Mononuclear cell (primary cell): ENCODE data around the gene LFNG. TPM values are rescaled to one million over a fixed set of nuclear protein-coding genes. Genes with fewer than 3 reads are reported as not detected.

ENCODE experiments used
- H3K27me3 ChIP-seq: 2 replicates; pipeline ENCODE4 v1.6.0; 2011; ENCODE audit warnings: low read length, control low read depth; ENCODE audit not compliant: insufficient read depth
- H3K4me1 ChIP-seq: 2 replicates; pipeline ENCODE4 v1.5.1; 2011; ENCODE audit warnings: mild to moderate bottlenecking, low read length, control low read depth; ENCODE audit not compliant: insufficient read depth
- H3K4me3 ChIP-seq: 2 replicates; pipeline ENCODE4 v1.5.1; 2011; ENCODE audit warnings: mild to moderate bottlenecking, low read length, moderate library complexity
- H3K9me3 ChIP-seq: 2 replicates; pipeline ENCODE4 v1.5.1; 2011; ENCODE audit warnings: low read depth, mild to moderate bottlenecking, control low read depth, low read length
- total RNA-seq: library from RNA; depleted of rRNA; stranded (reverse); fragments of >200 nt; gene quantifications from one replicate; pipeline ENCODE4 v1.2.3, GENCODE V29; 2012

Gene LFNG
- total RNA-seq, 1 donor = 101 TPM

- Histone ChIP-seq H3K9me3 (no peaks in the 10 kb centered on the region), H3K27me3 (no peaks in the 10 kb centered on the region), H3K4me1 (peaks cover 15% of the 10 kb centered on the region), H3K4me3 (no peak overlapping the region)
Measured at GRCh38 chr7:2568521-2569223, 49.1 kb downstream of the LFNG start.

GRCh38 chr7:2569421-2569820 is 49.8 kb downstream of the LFNG start:
- peaks cover 15% of the 10 kb centered on the region for H3K4me1 ChIP-seq
- no peaks in the 10 kb centered on the region for H3K27me3 ChIP-seq
- no peaks in the 10 kb centered on the region for H3K9me3 ChIP-seq
- H3K4me3 ChIP-seq = no peak overlapping the region

DNA sequence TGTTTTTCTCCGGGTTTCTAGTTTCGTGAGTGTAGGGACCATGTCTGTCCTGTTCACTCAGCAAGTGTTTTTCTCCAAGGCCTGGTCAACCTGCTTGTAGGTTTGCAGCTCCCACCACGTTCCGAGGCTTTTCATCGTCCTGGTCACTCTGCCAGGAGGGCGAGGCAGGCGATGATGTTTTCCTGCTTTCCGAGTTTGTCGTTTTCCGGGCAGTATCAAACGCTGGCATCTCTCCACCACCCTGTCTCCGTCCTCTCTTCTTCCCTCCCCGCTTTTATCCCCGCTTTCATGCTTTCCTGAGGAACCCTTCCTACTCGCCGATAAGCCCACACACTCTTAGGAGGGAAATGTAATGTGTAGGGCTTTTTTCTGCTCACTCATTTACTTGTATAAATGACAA is 50.4 kb downstream of the LFNG start:
- Histone ChIP-seq H3K4me1 (peaks cover 15% of the 10 kb centered on the region), H3K4me3 (no peak overlapping the region), H3K27me3 (no peaks in the 10 kb centered on the region), H3K9me3 (no peaks in the 10 kb centered on the region)

DNA sequence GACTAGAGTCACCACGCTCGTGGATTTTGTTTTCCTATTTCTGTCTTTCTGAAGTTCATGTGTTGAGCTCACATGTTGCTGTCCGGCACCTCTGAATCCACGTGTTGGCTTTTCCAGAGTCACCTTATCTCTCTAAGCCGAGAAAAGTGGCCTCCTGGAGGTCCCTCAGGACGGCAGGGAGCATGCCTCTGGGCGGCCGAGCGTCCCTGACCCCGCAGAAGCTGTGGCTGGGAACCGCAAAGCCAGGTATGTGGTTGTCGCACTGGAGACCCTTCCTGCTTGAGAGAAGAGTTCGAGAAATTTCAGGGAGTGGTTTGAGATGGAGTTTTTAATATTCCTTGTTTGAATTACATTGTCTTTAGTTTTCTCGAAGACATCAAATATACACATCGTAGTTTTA is 51.8 kb downstream of the LFNG start:
- Histone ChIP-seq H3K9me3 (no peaks in the 10 kb centered on the region), H3K27me3 (no peaks in the 10 kb centered on the region), H3K4me3 (no peak overlapping the region), H3K4me1 (peaks cover 15% of the 10 kb centered on the region)

GRCh38 chr7:2572101-2572842 is 52.7 kb downstream of the LFNG start:
- Histone ChIP-seq H3K4me1 (peaks cover 12% of the 10 kb centered on the region), H3K9me3 (no peaks in the 10 kb centered on the region), H3K27me3 (no peaks in the 10 kb centered on the region), H3K4me3 (no peak overlapping the region)

DNA sequence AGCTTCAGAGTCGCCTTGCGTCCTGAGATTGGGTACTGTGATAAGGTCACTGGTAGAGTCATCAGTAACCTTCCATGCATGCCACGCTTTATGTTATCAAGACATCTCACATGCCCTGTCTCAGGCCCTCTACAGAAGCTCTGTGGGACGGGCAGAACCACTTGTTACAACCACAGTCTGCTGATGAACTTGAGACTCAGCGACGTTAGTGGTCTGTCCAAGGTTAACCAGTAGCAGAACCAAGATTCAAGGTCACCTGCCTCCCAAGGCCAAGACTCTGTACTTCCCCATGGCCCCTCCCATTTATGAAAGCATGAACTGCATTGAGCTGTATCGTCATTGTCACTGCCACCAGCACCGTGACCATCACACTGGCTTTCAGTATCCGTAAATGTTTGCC is 54.2 kb downstream of the LFNG start:
- Histone ChIP-seq H3K4me1 (no peaks in the 10 kb centered on the region), H3K9me3 (no peaks in the 10 kb centered on the region)

DNA sequence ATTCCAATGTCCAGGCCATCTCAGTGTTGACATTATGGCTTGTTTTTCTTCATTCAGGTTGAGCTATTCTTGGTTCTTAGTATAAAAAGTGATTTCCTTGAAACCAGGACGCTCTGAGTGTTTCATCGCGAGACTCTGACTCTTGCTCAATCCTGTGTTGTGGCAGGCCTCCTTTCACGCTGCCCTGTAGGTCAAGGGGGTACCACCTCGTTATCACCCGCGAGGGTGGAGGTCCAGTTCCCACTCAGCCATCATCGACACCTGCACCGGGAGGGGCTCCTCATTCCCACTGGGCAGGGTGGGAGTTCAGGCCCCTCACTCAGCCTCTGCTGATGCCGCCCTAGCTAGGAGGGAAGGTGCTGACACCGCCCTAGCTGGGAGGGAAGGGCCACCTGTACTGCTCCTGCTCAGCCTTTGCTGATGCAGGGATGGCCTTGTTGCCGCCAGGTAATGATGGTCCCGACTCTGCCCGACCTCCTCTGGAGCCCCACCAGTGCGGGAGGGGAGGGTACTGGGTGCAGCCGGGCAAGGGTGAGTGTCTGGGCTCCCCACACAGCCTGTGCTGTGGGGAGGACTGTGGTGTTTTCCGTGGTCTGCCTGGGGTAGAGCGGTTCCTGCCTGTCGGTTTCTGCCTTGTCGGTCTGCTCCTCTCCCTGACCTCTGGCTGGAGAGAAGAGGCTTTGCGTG is 55.6 kb downstream of the LFNG start:
- no peaks in the 10 kb centered on the region for H3K9me3 ChIP-seq
- no peaks in the 10 kb centered on the region for H3K27me3 ChIP-seq
- H3K4me3 ChIP-seq = no peak overlapping the region
- no peaks in the 10 kb centered on the region for H3K4me1 ChIP-seq

More for the DNA sequence above, 54.2 kb downstream of the LFNG start:
- H3K4me3 ChIP-seq = no peak overlapping the region
- H3K27me3 ChIP-seq = no peaks in the 10 kb centered on the region

GRCh38 chr7:2575733-2576340 is 56.3 kb downstream of the LFNG start:
- Histone ChIP-seq H3K4me1 (no peaks in the 10 kb centered on the region), H3K9me3 (no peaks in the 10 kb centered on the region), H3K27me3 (no peaks in the 10 kb centered on the region)

DNA sequence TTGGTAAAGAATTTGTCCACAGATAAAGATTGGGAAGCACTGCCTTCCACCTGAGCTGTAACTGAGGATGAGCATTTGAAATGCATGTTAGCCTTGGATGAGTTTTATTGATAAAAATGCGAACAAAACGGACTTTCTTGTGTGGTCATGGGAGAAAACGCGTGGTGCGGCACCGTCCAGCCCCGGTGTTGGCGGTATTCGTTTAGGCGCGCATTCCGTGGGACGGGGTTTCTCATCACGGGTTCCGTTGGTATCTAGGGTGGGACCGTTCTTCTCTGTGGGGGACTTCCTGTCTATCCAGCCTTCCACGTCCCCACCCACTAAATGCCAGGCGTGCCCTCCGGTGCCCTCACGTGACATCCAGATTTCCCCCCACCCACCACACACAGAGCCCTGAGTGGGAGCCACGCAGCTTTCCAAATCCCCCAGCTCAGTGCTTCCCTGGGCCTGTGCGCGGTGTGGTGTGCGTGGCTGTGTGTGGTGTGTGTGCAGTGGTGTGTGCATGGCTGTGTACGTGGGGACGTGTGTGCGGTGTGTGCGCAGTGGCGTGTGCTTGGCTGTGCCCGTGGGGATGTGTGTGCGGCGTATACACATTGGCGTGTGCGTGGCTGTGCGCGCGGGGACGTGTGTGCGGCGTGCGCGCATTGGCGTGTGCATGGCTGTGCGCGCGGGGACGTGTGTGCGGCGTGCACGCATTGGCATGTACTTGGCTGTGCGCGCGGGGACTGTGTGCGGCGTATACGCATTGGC is 57.3 kb downstream of the LFNG start:
- Histone ChIP-seq H3K9me3 (no peaks in the 10 kb centered on the region), H3K4me1 (no peaks in the 10 kb centered on the region), H3K27me3 (no peaks in the 10 kb centered on the region), H3K4me3 (no peak overlapping the region)

More at GRCh38 chr7:2575733-2576340, 56.3 kb downstream of the LFNG start:
- H3K4me3 ChIP-seq = no peak overlapping the region

Other genes starting within 250 kb of the LFNG start
- 9.7 TPM for gene SNX8, start 205.3 kb upstream of the LFNG start, total RNA-seq
- 119 TPM for gene EIF3B, start 164.9 kb upstream of the LFNG start, total RNA-seq
- 3.0 TPM for gene CHST12, start 116.2 kb upstream of the LFNG start, total RNA-seq
- not detected for gene GRIFIN, start 43.4 kb upstream of the LFNG start, total RNA-seq
- gene BRAT1, start 35.8 kb downstream of the LFNG start, total RNA-seq = 7.7 TPM
- gene IQCE, start 39.2 kb downstream of the LFNG start, total RNA-seq = 2.7 TPM
- gene TTYH3, start 112.2 kb downstream of the LFNG start, total RNA-seq = 22.4 TPM
- gene AMZ1, start 168.4 kb downstream of the LFNG start, total RNA-seq = 0.63 TPM